IMR-90 (cell line): ENCODE measurements around the gene RNF123. TPM values are rescaled to one million over a fixed set of nuclear protein-coding genes. Genes with fewer than 3 reads are reported as not detected.

Source experiments
- ATAC-seq: fragments of 200-7000 bp; cut with Tn5 transposase; 2 replicates; pipeline ENCODE4 v1.9.1; 2020; ENCODE audit warnings: low read depth, mild to moderate bottlenecking, moderate library complexity
- BruUV-seq: library from RNA; stranded (reverse); fragments of 400-500 nt; replicated peaks from 2 replicates; lab custom pipeline; 2021; lab: Mats Ljungman, UMichigan
- CTCF ChIA-PET: fragments of 300-600 bp; formaldehyde crosslinking; extraction: SDS; loops from one replicate; lab custom pipeline; 2021; ENCODE audit warnings: antibody characterized with exemption; lab: Yijun Ruan, JAX
- POLR2A ChIA-PET: fragments of 300-600 bp; sonication (Branson Sonifier 250); formaldehyde crosslinking; loops from one replicate; lab custom pipeline; 2022; ENCODE audit warnings: antibody characterized with exemption; ENCODE audit not compliant: unreplicated experiment; lab: Charles Lee
- DNase-seq: peaks from one replicate; pipeline ENCODE4 v3.0.0; 2013
- H2AFZ ChIP-seq: replicated peaks from 2 replicates; pipeline ENCODE3; 2013; ENCODE audit warnings: low read length, mild to moderate bottlenecking; ENCODE audit not compliant: poor library complexity
- H2AK5ac ChIP-seq: 2 replicates; pipeline ENCODE4 v1.6.1; 2013; ENCODE audit warnings: low read depth, low read length, inconsistent platforms
- H2AK9ac ChIP-seq: replicated peaks from 2 replicates; pipeline ENCODE3; 2013; ENCODE audit warnings: mild to moderate bottlenecking, low read depth, low read length, moderate library complexity; ENCODE audit not compliant: poor library complexity
- H2BK120ac ChIP-seq: 2 replicates; pipeline ENCODE4 v1.6.1; 2013; ENCODE audit warnings: low read depth, low read length, inconsistent platforms
- H2BK15ac ChIP-seq: 3 replicates; pipeline ENCODE4 v1.6.1; 2013; ENCODE audit warnings: low read depth, low read length, inconsistent platforms
- H2BK20ac ChIP-seq: 2 replicates; pipeline ENCODE4 v1.6.1; 2013; ENCODE audit warnings: low read depth, mild to moderate bottlenecking, inconsistent platforms, low read length, moderate library complexity
- H2BK5ac ChIP-seq: 2 replicates; pipeline ENCODE4 v1.6.1; 2013; ENCODE audit warnings: mild to moderate bottlenecking, low read depth, low read length, inconsistent platforms; ENCODE audit not compliant: poor library complexity, severe bottlenecking
- H3K14ac ChIP-seq: replicated peaks from 2 replicates; pipeline ENCODE4 v1.6.1; 2013; ENCODE audit warnings: low read depth, low read length, inconsistent platforms
- H3K18ac ChIP-seq: 2 replicates; pipeline ENCODE4 v1.6.1; 2013; ENCODE audit warnings: low read depth, low read length, control low read depth
- H3K23ac ChIP-seq: 2 replicates; pipeline ENCODE4 v1.6.1; 2013; ENCODE audit warnings: low read depth, low read length, inconsistent platforms
- H3K27ac ChIP-seq: 2 replicates; pipeline ENCODE4 v1.5.1; 2013; ENCODE audit warnings: mild to moderate bottlenecking, control low read depth, low read length; ENCODE audit not compliant: insufficient read depth
- H3K27me3 ChIP-seq: 2 replicates; pipeline ENCODE4 v1.6.1; 2013; ENCODE audit warnings: low read length; ENCODE audit not compliant: control insufficient read depth, insufficient read depth
- H3K36me3 ChIP-seq: 2 replicates; pipeline ENCODE4 v1.6.1; 2013; ENCODE audit warnings: low read length, mixed read lengths; ENCODE audit not compliant: control insufficient read depth, insufficient read depth
- H3K4ac ChIP-seq: 2 replicates; pipeline ENCODE4 v1.6.1; 2013; ENCODE audit warnings: low read depth, low read length, inconsistent platforms
- H3K4me1 ChIP-seq: 2 replicates; pipeline ENCODE4 v1.6.1; 2013; ENCODE audit warnings: low read length, mixed read lengths; ENCODE audit not compliant: control insufficient read depth, insufficient read depth
- H3K4me2 ChIP-seq: 2 replicates; pipeline ENCODE4 v1.6.1; 2013; ENCODE audit warnings: low read depth, mild to moderate bottlenecking, control low read depth, low read length, moderate library complexity
- H3K4me3 ChIP-seq: 2 replicates; pipeline ENCODE4 v1.5.1; 2013; ENCODE audit warnings: low read depth, mild to moderate bottlenecking, control low read depth, low read length, moderate library complexity; ENCODE audit not compliant: insufficient read depth
- H3K56ac ChIP-seq: 2 replicates; pipeline ENCODE4 v1.6.1; 2013; ENCODE audit warnings: low read length, inconsistent platforms; ENCODE audit not compliant: insufficient read depth; ENCODE audit errors: extremely low read depth
- H3K79me1 ChIP-seq, 2 experiments: 2 replicates each; pipeline ENCODE4 v1.6.1; 2013; ENCODE audit warnings: low read length in 2 of 2, inconsistent platforms in 1 of 2, low read depth in 1 of 2
- H3K9ac ChIP-seq: 2 replicates; pipeline ENCODE4 v1.6.1; 2013; ENCODE audit warnings: low read depth, low read length, control low read depth
- H3K9me1 ChIP-seq: 2 replicates; pipeline ENCODE4 v1.6.1; 2013; ENCODE audit warnings: low read length, inconsistent platforms; ENCODE audit not compliant: insufficient read depth
- H3K9me3 ChIP-seq: 2 replicates; pipeline ENCODE4 v1.6.1; 2013; ENCODE audit warnings: low read length; ENCODE audit not compliant: control insufficient read depth, insufficient read depth
- H4K20me1 ChIP-seq: 2 replicates; pipeline ENCODE4 v1.6.1; 2013; ENCODE audit warnings: low read length, inconsistent platforms; ENCODE audit not compliant: insufficient read depth
- H4K5ac ChIP-seq: 2 replicates; pipeline ENCODE4 v1.6.1; 2013; ENCODE audit warnings: mild to moderate bottlenecking, low read depth, low read length, control low read depth
- H4K8ac ChIP-seq, 2 experiments: 2 replicates each; pipeline ENCODE4 v1.6.1; 2013; ENCODE audit warnings: low read depth in 2 of 2, low read length in 2 of 2, control low read depth in 1 of 2, inconsistent platforms in 1 of 2
- H4K91ac ChIP-seq: 2 replicates; pipeline ENCODE4 v1.6.1; 2013; ENCODE audit warnings: low read depth, low read length, inconsistent platforms; ENCODE audit not compliant: insufficient read depth
- BHLHE40 ChIP-seq: fragments of 150-350 bp; IDR thresholded peaks from 2 replicates; pipeline ENCODE4 v1.6.1; 2016; ENCODE audit warnings: mild to moderate bottlenecking, low read depth, low read length
- CTCF ChIP-seq: conservative IDR thresholded peaks from 2 replicates; pipeline ENCODE4 v1.5.1; 2012; ENCODE audit warnings: mild to moderate bottlenecking, low read depth, low read length, improper control_type of control experiment
- WGBS, 2 experiments: methylation state at CpG; one replicate each; pipeline versions ENCODE4 v1.1.5 to v1.1.7; 2013; ENCODE audit warnings: missing lambda C conversion rate in 2 of 2; ENCODE audit not compliant: insufficient read length in 1 of 2; ENCODE audit errors: extremely low coverage in 2 of 2; 5-methylcytosine and 5-hydroxymethylcytosine counted together
- dilution Hi-C: fragments of 300-500 bp; cut with HindIII; formaldehyde crosslinking; loops from one replicate; pipeline ENCODE4 v1.14.3; 2018; ENCODE audit warnings: low sequenced_read_pairs; ENCODE audit not compliant: unreplicated experiment
- in situ Hi-C: fragments of 300-500 bp; cut with MboI; formaldehyde crosslinking; loops from 3 replicates; pipeline ENCODE4 v1.14.3; 2019; ENCODE audit warnings: low sequenced_read_pairs, inconsistent platforms, mixed read lengths
- intact Hi-C: fragments of 100-400 bp; cut with micrococcal nuclease; formaldehyde crosslinking; loops from 2 replicates; pipeline ENCODE4 v1.10.0; 2022
- polyA plus RNA-seq, 3 experiments: library from polyadenylated mRNA; depleted of rRNA; stranded (reverse); fragments of >200 nt; gene quantifications; 2 replicates each; pipeline ENCODE4 v1.2.3, GENCODE V29; 2012; ENCODE audit warnings: low replicate concordance in 1 of 3
- total RNA-seq: library from RNA; depleted of rRNA; stranded (reverse); fragments of >200 nt; gene quantifications from 2 replicates; pipeline ENCODE4 v1.2.3, GENCODE V29; 2012

Gene RNF123
- total and polyA plus RNA-seq, 2 of the 4 experiments (the other 2 are of a cell fraction) = 13.4 to 37.7 TPM

DNA sequence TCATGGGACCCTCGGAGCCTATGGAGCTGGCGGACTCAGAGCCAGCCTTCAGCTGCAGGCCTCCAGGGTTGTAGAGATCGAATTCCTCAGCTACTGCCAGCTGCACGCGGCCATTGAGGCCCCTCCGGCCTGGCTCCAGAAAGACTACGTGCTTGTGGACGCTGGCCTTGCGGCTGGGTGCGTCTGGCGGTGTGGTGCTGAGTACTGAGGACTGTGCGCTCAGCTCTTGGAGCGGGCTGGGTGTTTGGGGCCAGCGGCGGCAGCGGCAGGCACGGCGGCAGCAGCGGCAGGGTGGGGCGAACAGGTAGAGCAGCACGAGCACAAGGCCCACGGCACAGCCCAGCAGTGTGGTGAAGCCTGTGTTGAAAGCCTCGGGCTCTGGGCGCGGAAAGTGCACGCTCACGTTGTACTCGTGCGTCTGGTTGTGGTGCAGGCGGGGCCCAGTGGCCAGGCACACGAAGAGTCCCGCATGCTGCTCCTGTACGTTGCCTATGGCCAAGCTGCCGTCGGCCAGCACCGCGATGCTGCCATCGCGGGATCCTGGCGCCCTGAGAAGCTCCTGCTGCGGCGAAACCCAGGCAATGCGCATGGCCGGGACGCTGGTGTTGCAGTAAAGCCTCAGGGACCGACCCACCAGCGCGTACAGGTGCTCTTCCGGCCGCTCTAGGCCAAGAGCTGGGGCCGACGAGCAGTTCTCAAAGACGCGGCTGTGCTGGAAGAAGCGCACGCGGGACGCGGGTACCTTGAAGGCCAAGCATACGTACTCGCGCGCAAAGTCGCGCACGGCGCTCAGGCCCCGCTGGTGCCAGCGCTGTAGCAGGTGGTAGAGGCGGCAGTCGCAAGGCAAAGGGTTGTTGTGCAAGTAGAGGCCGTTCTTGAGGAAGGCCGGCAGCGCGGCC lies 28.9 kb downstream of the RNF123 start:
- Histone ChIP-seq H2AK9ac (peak overlapping the region; percentile 91), H3K23ac (no peak overlapping the region), H2BK20ac (no peak overlapping the region), H3K18ac (no peak overlapping the region), H2AK5ac (no peak overlapping the region), H3K27ac (no peak overlapping the region), H2BK15ac (no peak overlapping the region), H3K56ac (no peak overlapping the region), H3K4me2 (peak overlapping the region; percentile 98; the same call in 1 of the 2 replicates), H3K4ac (no peak overlapping the region), H2BK120ac (no peak overlapping the region), H3K4me3 (no peak overlapping the region), H3K4me1 (peaks cover 13% of the 10 kb centered on the region), H4K91ac (no peak overlapping the region), H4K8ac (no peak overlapping the region), H3K14ac (no peak overlapping the region), H2BK5ac (no peak overlapping the region), H3K36me3 (peaks cover 31% of the 10 kb centered on the region), H3K9me3 (no peaks in the 10 kb centered on the region), H3K9me1 (peaks cover 5% of the 10 kb centered on the region; the same call in 1 of the 2 replicates), H2AFZ (peak overlapping the region; percentile 95), H3K9ac (no peak overlapping the region), H3K79me1 (peaks cover 11 to 35% of the 10 kb centered on the region in 2 experiments; a peak in 3 of 4 replicates), H3K27me3 (no peaks in the 10 kb centered on the region), H4K20me1 (peaks cover 31% of the 10 kb centered on the region), H4K5ac (no peak overlapping the region)
- ATAC-seq (no peak), DNase-seq (no peak)
- dilution Hi-C loops = no loop called here
- TF ChIP-seq CTCF (no peak), BHLHE40 (no peak)
- WGBS, 2 experiments = 75% methylated on average over 39 of the region's 75 CpGs; no CpG with 5 or more reads in 1 of the 2 experiments
- intact Hi-C loops = no loop called here
- ChIA-PET POLR2A (interaction anchor here (0.8 kb wide), 1 partner anchor 40 kb away, joined by 5 read pairs; no protein-coding TSS in a partner anchor), CTCF (interaction anchor here (1.4 kb wide), 1 partner anchor 178 kb away, joined by 3 read pairs; no protein-coding TSS in a partner anchor)
- no TSS peak for BruUV-seq
- in situ Hi-C loops = no loop called here
